A549 treated with CORT108297 at 1 μM for 4 hours (cell line): Measurements from ENCODE around the gene SSX2IP. TPM values are rescaled to one million over a fixed set of nuclear protein-coding genes. Genes with fewer than 3 reads are reported as not detected.

ENCODE experiments used
- total RNA-seq: library from RNA; stranded (reverse); fragments of 200-300 nt; extraction: Qiagen RNA extraction; gene quantifications from 5 replicates; pipeline ENCODE4 v1.2.3, GENCODE V29; 2022

The SSX2IP gene
- 11.4 to 14.7 TPM (median 12.5 TPM) in 5 replicates for total RNA-seq

GRCh38 chr1:84690397-84691121 lies at the start of gene SSX2IP:
Gene SSX2IP, minus strand, starts transcription at chr1:84690461. Its CDS starts 19,242 bp downstream, at chr1:84671219.

Other genes starting within 250 kb of the SSX2IP start
- gene RPF1, start 211.2 kb downstream of the SSX2IP start, total RNA-seq, result 27.7 to 35.2 TPM (median 30.6 TPM) in 5 replicates
- 0.32 to 1.1 TPM (median 0.62 TPM) in 5 replicates for gene SPATA1, start 184.1 kb downstream of the SSX2IP start, total RNA-seq
- 176 to 210 TPM (median 177 TPM) in 5 replicates for gene GNG5, start 183.9 kb downstream of the SSX2IP start, total RNA-seq
- 5.1 to 6.6 TPM (median 5.8 TPM) in 5 replicates for gene CTBS, start 116.0 kb downstream of the SSX2IP start, total RNA-seq
- gene LPAR3, start 202.7 kb upstream of the SSX2IP start, total RNA-seq, result 0.22 to 0.62 TPM (median 0.26 TPM) in 5 replicates